Endothelial cell of umbilical vein (primary cell): ENCODE measurements around the gene KRT74. TPM values are rescaled to one million over a fixed set of nuclear protein-coding genes. Genes with fewer than 3 reads are reported as not detected.

Experiments used
- BruUV-seq: library from RNA; stranded (reverse); fragments of 400-500 nt; replicated peaks from 2 replicates; lab custom pipeline; 2021; lab: Mats Ljungman, UMichigan
- CTCF ChIA-PET: fragments of 300-600, 350-600 bp; sonication (Branson Sonifier 250); formaldehyde crosslinking; loops from one replicate; lab custom pipeline; 2021; ENCODE audit warnings: antibody characterized with exemption, inconsistent platforms; lab: Charles Lee
- POLR2A ChIA-PET: fragments of 300-600, 350-600 bp; sonication (Branson Sonifier 250); formaldehyde crosslinking; loops from one replicate; lab custom pipeline; 2021; ENCODE audit warnings: antibody characterized with exemption, inconsistent platforms; lab: Charles Lee
- DNase-seq: peaks from one replicate; pipeline ENCODE4 v3.0.0-alpha.2; 2011; ENCODE audit warnings: low read depth, low spot score
- FAIRE-seq: peaks from 2 replicates; lab custom pipeline; 2011; peaks lifted over from hg19 to GRCh38; lab: Jason Lieb, UNC
- H2AFZ ChIP-seq: 2 replicates; pipeline ENCODE4 v1.6.0; 2012; ENCODE audit warnings: low read depth, low read length, control low read depth, inconsistent platforms
- H3K27ac ChIP-seq: 2 replicates; pipeline ENCODE4 v1.5.1; 2011; ENCODE audit warnings: low read depth, mild to moderate bottlenecking, control low read depth, low read length, moderate library complexity; ENCODE audit not compliant: insufficient read depth
- H3K27me3 ChIP-seq, 2 experiments: 2 replicates each; pipeline versions ENCODE4 v1.6.0 to v1.6.1; 2011; ENCODE audit warnings: low read length in 2 of 2, mixed read lengths in 1 of 2; ENCODE audit not compliant: control insufficient read depth in 2 of 2, insufficient read depth in 2 of 2
- H3K36me3 ChIP-seq, 2 experiments: 2 replicates in 1 of 2; 3 replicates in 1 of 2; pipeline ENCODE4 v1.5.1; 2011; ENCODE audit warnings: low read length in 2 of 2, mild to moderate bottlenecking in 1 of 2, moderate library complexity in 1 of 2; ENCODE audit not compliant: control insufficient read depth in 2 of 2, insufficient read depth in 2 of 2; ENCODE audit errors: extremely low read depth in 1 of 2
- H3K4me1 ChIP-seq: 3 replicates; pipeline ENCODE4 v1.5.1; 2011; ENCODE audit warnings: mild to moderate bottlenecking, low read length; ENCODE audit not compliant: control insufficient read depth, insufficient read depth; ENCODE audit errors: extremely low read depth
- H3K4me2 ChIP-seq: 2 replicates; pipeline ENCODE4 v1.6.1; 2011; ENCODE audit warnings: low read length, control low read depth, mixed read lengths; ENCODE audit not compliant: insufficient read depth
- H3K4me3 ChIP-seq, 3 experiments: fragments of 200-600 bp in 1 of 3; sonication (generic), shearing (Covaris generic) in 1 of 3; replicated peaks in 1 of 3; 2 replicates each; pipeline ENCODE4 v1.5.1; 2011 to 2016; ENCODE audit warnings: control low read depth in 3 of 3, low read length in 3 of 3, mild to moderate bottlenecking in 2 of 3, inconsistent platforms in 1 of 3, low read depth in 1 of 3, moderate library complexity in 1 of 3; ENCODE audit not compliant: insufficient read depth in 1 of 3
- H3K79me2 ChIP-seq: 2 replicates; pipeline ENCODE4 v1.6.0; 2012; ENCODE audit warnings: low read length, inconsistent platforms; ENCODE audit not compliant: control insufficient read depth, insufficient read depth
- H3K9ac ChIP-seq: replicated peaks from 2 replicates; pipeline ENCODE3; 2011; ENCODE audit warnings: low read length, control low read depth; ENCODE audit not compliant: insufficient read depth; ENCODE audit errors: extremely low read depth
- H3K9me1 ChIP-seq: replicated peaks from 3 replicates; pipeline ENCODE4 v1.6.0; 2011; ENCODE audit warnings: mild to moderate bottlenecking, low read length; ENCODE audit not compliant: control insufficient read depth, insufficient read depth; ENCODE audit errors: extremely low read depth
- H3K9me3 ChIP-seq: replicated peaks from 2 replicates; pipeline ENCODE4 v1.5.1; 2012; ENCODE audit warnings: low read length, inconsistent platforms; ENCODE audit not compliant: control insufficient read depth, insufficient read depth
- H4K20me1 ChIP-seq: replicated peaks from 2 replicates; pipeline ENCODE3; 2011; ENCODE audit warnings: mild to moderate bottlenecking, low read length; ENCODE audit not compliant: control insufficient read depth, insufficient read depth; ENCODE audit errors: extremely low read depth
- CTCF ChIP-seq, 2 donors: IDR thresholded peaks; 1 replicate in 1 of 2; 2 replicates in 1 of 2; pipeline ENCODE4 v1.5.1; 2011; ENCODE audit warnings: low read length in 2 of 2, mild to moderate bottlenecking in 2 of 2, moderate library complexity in 2 of 2, control low read depth in 1 of 2, inconsistent platforms in 1 of 2, low read depth in 1 of 2; ENCODE audit not compliant: insufficient read depth in 1 of 2; ENCODE audit errors: extremely low read depth in 1 of 2
- FOS ChIP-seq: IDR thresholded peaks from 2 replicates; pipeline ENCODE4 v1.6.1; 2011; ENCODE audit warnings: mild to moderate bottlenecking, low read length, moderate library complexity, borderline replicate concordance; ENCODE audit not compliant: insufficient read depth
- GATA2 ChIP-seq: IDR thresholded peaks from 2 replicates; pipeline ENCODE4 v1.7.0; 2011; ENCODE audit warnings: low read depth, mild to moderate bottlenecking, moderate library complexity, mixed read lengths, low read length; ENCODE audit not compliant: insufficient read length, insufficient read depth
- MAX ChIP-seq: IDR thresholded peaks from 2 replicates; pipeline ENCODE4 v1.6.1; 2011; ENCODE audit not compliant: insufficient read depth, insufficient read length
- POLR2A ChIP-seq: IDR thresholded peaks from 2 replicates; pipeline ENCODE4 v1.6.1; 2012; ENCODE audit warnings: low read depth, mild to moderate bottlenecking, control low read depth, low read length
- dilution Hi-C: fragments of 300-500 bp; cut with MboI; formaldehyde crosslinking; loops from one replicate; pipeline ENCODE4 v1.15.0; 2019; ENCODE audit warnings: low sequenced_read_pairs; ENCODE audit not compliant: extremely low pct_ligation_motif_present
- intact Hi-C: fragments of 100-400 bp; cut with micrococcal nuclease; formaldehyde crosslinking; loops from one replicate; pipeline ENCODE4 v1.10.0; 2022
- polyA plus RNA-seq, 4 experiments: library from polyadenylated mRNA; depleted of rRNA in 3 of 4; stranded (reverse) in 3 of 4; unstranded in 1 of 4; fragments of >200 nt; gene quantifications; 2 replicates each; pipeline versions ENCODE4 v1.2.1 to v1.2.3, GENCODE V29; 2011 to 2012; ENCODE audit warnings: missing spikeins in 1 of 4
- total RNA-seq: library from RNA; stranded (reverse); gene quantifications from 2 replicates; pipeline ENCODE4 v1.2.3, GENCODE V29; 2021

The KRT74 gene
- total and polyA plus RNA-seq, 2 donors (not counting 3 experiments of a cell fraction or from before 2014, with no cell fraction given) = not detected

- no peaks in the 10 kb centered on the region for H4K20me1 ChIP-seq
- no peak overlapping the region for H3K4me2 ChIP-seq
- no peak for DNase-seq
- H3K4me1 ChIP-seq = no peaks in the 10 kb centered on the region
- peaks cover 0 to 2% of the 10 kb centered on the region in 2 experiments for H3K27me3 ChIP-seq
- H3K79me2 ChIP-seq = no peaks in the 10 kb centered on the region
- H3K9me1 ChIP-seq = no peaks in the 10 kb centered on the region
- no peaks in the 10 kb centered on the region for H3K9me3 ChIP-seq
- no TSS peak for BruUV-seq
- no peak overlapping the region for H3K27ac ChIP-seq
- no peak overlapping the region for H3K9ac ChIP-seq
- FAIRE-seq = no peak
- no peak overlapping the region for H3K4me3 ChIP-seq
- H3K36me3 ChIP-seq = no peaks in the 10 kb centered on the region
- ChIA-PET POLR2A (no interaction called here), CTCF (interaction anchor here (2.1 to 12.3 kb wide), 3 partner anchors 286 to 300 kb away, joined by 11 to 135 read pairs (median 120); no protein-coding TSS in a partner anchor)
- TF ChIP-seq CTCF (IDR thresholded peaks at IDR 0.05; ENCODE audit: extremely low read depth in 1 of 2, insufficient read depth in 1 of 2, low read depth in 1 of 2, low read length in 2 of 2) (no peak), FOS (no peak), POLR2A (no peak), GATA2 (no peak), MAX (no peak)
- intact Hi-C loops = no loop called here
- dilution Hi-C loops = no loop called here
- H2AFZ ChIP-seq = no peak overlapping the region
Measured at GRCh38 chr12:52579468-52580465, 6.1 kb upstream of the KRT74 start.
